Endothelial cell (in vitro differentiated cells): ENCODE data around the gene KRTAP5-4. TPM values are rescaled to one million over a fixed set of nuclear protein-coding genes. Genes with fewer than 3 reads are reported as not detected.

Experiments
- DNase-seq: peaks from one replicate; pipeline ENCODE4 v3.0.0; 2021; ENCODE audit warnings: low spot score
- H3K27ac Mint-ChIP-seq: one replicate; pipeline ENCODE4 v1.8.0; 2021; ENCODE audit warnings: mixed read lengths, inconsistent platforms; ENCODE audit not compliant: unreplicated experiment
- H3K27me3 Mint-ChIP-seq: one replicate; pipeline ENCODE4 v1.8.0; 2021; ENCODE audit warnings: mild to moderate bottlenecking, moderate library complexity, mixed read lengths, inconsistent platforms; ENCODE audit not compliant: unreplicated experiment
- H3K36me3 Mint-ChIP-seq: one replicate; pipeline ENCODE4 v1.8.0; 2021; ENCODE audit warnings: mild to moderate bottlenecking, low read depth, mixed read lengths, inconsistent platforms; ENCODE audit not compliant: unreplicated experiment
- H3K4me1 Mint-ChIP-seq: one replicate; pipeline ENCODE4 v1.8.0; 2021; ENCODE audit warnings: mild to moderate bottlenecking, mixed read lengths, inconsistent platforms; ENCODE audit not compliant: unreplicated experiment
- H3K4me3 Mint-ChIP-seq: one replicate; pipeline ENCODE4 v1.8.0; 2021; ENCODE audit warnings: mild to moderate bottlenecking, mixed read lengths, inconsistent platforms; ENCODE audit not compliant: unreplicated experiment
- H3K9me3 Mint-ChIP-seq: one replicate; pipeline ENCODE4 v1.8.0; 2021; ENCODE audit warnings: mixed read lengths, inconsistent platforms; ENCODE audit not compliant: unreplicated experiment
- CTCF ChIP-seq: fragments of 200-600 bp; sonication (generic); IDR thresholded peaks from one replicate; pipeline ENCODE4 v1.5.0; 2021; ENCODE audit warnings: antibody characterized with exemption; ENCODE audit not compliant: unreplicated experiment
- total RNA-seq: library from RNA; stranded (reverse); fragmentation: NEBNext Ultra II Directional; extraction: Animal tissue kit (Norgen Biotek cat#: 25700); gene quantifications from one replicate; pipeline ENCODE4 v1.2.1, GENCODE V29; 2021; ENCODE audit not compliant: unreplicated experiment

The KRTAP5-4 gene
- total RNA-seq, 1 donor from 2014 or later = not detected

- Mint-ChIP-seq H3K9me3 (no peaks in the 10 kb centered on the region), H3K36me3 (no peaks in the 10 kb centered on the region), H3K27me3 (peaks cover 1% of the 10 kb centered on the region), H3K4me3 (no peak overlapping the region), H3K27ac (no peak overlapping the region), H3K4me1 (peaks cover 3% of the 10 kb centered on the region)
- TF ChIP-seq CTCF = no peak
- no peak for DNase-seq
Measured at GRCh38 chr11:1639666-1640065, 17.7 kb upstream of the KRTAP5-4 start.

- Mint-ChIP-seq H3K27ac (no peak overlapping the region), H3K9me3 (no peaks in the 10 kb centered on the region), H3K4me3 (no peak overlapping the region), H3K27me3 (peaks cover under 1% of the 10 kb centered on the region), H3K4me1 (peaks cover 3% of the 10 kb centered on the region), H3K36me3 (no peaks in the 10 kb centered on the region)
- DNase-seq = no peak
- TF ChIP-seq CTCF = no peak
Measured at GRCh38 chr11:1639102-1639620, 17.2 kb upstream of the KRTAP5-4 start.

GRCh38 chr11:1638344-1638743, 16.4 kb upstream of the KRTAP5-4 start:
- H3K36me3 Mint-ChIP-seq = no peaks in the 10 kb centered on the region
- peaks cover 1% of the 10 kb centered on the region for H3K27me3 Mint-ChIP-seq
- H3K27ac Mint-ChIP-seq = no peak overlapping the region
- H3K4me1 Mint-ChIP-seq = peaks cover 3% of the 10 kb centered on the region
- no peak for TF ChIP-seq CTCF
- no peak overlapping the region for H3K4me3 Mint-ChIP-seq
- no peak for DNase-seq
- H3K9me3 Mint-ChIP-seq = no peaks in the 10 kb centered on the region

GRCh38 chr11:1637628-1638027, 15.7 kb upstream of the KRTAP5-4 start:
- no peaks in the 10 kb centered on the region for H3K36me3 Mint-ChIP-seq
- H3K9me3 Mint-ChIP-seq = no peaks in the 10 kb centered on the region
- TF ChIP-seq CTCF = no peak
- H3K27me3 Mint-ChIP-seq = peaks cover 1% of the 10 kb centered on the region
- peaks cover 4% of the 10 kb centered on the region for H3K4me1 Mint-ChIP-seq
- H3K4me3 Mint-ChIP-seq = no peak overlapping the region
- H3K27ac Mint-ChIP-seq = no peak overlapping the region
- no peak for DNase-seq

- Mint-ChIP-seq H3K36me3 (no peaks in the 10 kb centered on the region), H3K4me1 (peaks cover 10% of the 10 kb centered on the region), H3K4me3 (no peak overlapping the region), H3K27ac (no peak overlapping the region), H3K27me3 (peaks cover 1% of the 10 kb centered on the region), H3K9me3 (no peaks in the 10 kb centered on the region)
- DNase-seq = no peak
- TF ChIP-seq CTCF = no peak
Measured at GRCh38 chr11:1636291-1636950, 14.5 kb upstream of the KRTAP5-4 start.
